HG02610 (cell line): ENCODE measurements around the gene PSME4.
"Not testable (repeated sequence)": the region's sequence is repeated elsewhere in the genome, so short reads cannot be mapped to it uniquely, and the experiment has no call there.

ENCODE experiments used
- ATAC-seq: cut with Tn5 transposase; IDR thresholded peaks from one replicate; pipeline ENCODE4 v1.9.1; 2021; ENCODE audit warnings: mild to moderate bottlenecking, moderate library complexity; ENCODE audit not compliant: unreplicated experiment

Gene PSME4

DNA sequence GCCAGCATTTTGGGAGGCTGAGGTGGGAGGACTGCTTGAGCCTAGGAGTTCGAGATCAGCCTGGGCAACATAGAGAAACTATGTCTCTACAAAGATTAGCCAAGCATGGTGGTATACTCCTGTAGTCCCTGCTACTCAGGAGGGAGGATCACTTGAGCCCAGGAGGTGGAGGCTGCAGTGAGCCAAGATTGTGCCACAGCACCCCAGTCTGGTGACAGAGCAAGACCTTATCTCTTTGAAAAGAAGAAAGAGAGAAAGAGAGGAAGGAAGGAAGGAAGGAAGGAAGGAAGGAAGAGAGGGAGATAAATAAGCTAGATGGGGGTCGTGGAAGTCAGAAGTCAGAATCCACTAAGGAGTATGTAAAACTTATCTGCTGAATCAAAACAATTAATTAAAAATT lies 127.2 kb downstream of the PSME4 start:
- ATAC-seq = no peak

DNA sequence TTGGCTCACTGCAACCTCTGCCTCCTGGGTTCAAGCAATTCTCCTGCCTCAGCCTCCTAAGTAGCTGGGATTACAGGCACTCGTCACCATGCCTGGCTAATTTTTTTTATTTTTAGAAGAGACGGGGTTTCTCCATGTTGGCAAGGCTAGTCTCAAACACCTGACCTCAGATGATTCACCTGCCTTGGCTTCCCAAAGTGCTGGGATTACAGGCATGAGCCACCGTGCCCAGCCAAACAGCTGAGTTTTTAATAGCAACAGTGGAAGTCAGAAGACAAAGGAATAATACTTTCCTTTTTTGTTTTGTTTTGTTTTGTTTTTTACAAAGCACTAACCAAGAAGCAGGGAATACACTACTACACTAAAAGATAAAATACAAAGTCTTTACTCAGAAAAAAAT lies 127.9 kb downstream of the PSME4 start:
- ATAC-seq = no peak

GRCh38 chr2:53841651-53842050 lies 129.1 kb downstream of the PSME4 start:
- ATAC-seq = not testable (repeated sequence)

DNA sequence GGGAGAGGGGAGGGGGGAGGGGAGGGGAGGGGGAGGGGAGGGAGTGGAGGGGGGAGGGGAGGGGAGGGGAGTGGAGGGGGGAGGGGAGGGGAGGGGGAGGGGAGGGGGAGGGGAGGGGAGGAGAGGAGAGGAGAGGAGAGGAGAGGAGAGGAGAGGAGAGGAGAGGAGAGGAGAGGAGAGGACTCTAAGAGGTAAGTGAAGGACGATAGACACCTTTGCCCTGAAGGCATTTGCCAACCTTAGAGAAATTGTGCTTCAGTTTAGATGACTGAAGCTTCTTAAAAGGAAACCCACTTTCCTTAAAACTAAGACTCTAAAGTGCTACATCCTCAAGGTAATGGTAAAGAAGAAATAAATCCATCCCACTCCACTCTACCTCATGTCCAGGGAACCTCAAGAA lies 130.2 kb downstream of the PSME4 start:
- ATAC-seq = no peak

DNA sequence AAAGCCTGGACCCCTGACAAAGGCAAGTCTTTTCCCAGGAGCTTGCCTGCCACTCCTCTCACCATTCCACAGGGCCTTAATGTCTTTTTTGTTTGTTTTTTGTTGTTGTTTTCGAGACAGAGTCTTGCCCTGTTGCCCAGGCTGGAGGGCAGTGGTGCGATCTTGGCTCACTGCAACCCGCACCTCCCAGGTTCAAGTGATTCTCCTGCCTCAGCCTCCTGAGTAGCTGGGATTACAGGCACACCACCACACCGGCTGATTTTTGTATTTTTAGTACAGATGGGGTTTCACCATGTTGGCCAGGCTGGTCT lies 140.9 kb downstream of the PSME4 start:
- not testable (repeated sequence) for ATAC-seq

DNA sequence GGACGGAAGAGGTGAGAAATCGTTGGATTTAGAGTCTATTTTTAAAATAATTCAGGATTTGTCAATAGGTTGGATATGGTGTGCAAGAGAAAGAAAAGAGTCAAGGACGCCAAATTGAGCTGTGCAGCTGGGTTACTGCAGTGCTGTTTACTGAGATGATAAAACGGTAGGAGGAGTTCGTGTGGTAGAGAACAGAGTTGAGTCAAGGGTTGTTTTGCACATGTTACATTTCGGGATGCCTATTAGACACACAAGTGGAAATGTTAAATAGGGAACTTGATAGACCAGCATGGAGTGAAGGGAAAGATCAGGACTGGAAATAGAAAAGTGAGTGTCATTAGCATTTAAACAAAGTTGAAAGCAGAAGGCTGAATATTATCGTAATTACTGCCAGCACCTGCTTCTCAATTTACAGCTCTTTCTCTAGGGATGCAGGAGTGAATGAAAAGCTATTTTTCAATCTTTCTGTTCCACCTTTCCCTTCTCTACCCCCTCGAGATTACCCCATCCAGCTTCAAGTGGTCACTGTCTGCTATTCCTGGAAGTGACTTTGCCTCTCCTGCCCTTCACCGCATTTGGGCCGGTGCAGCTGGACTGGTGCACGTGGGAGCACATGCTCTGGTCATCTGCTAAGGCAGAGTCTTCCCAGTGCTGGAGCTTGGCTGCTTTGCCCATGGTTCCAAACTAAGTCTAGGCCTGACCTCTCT lies 141.4 kb downstream of the PSME4 start:
- no peak for ATAC-seq

GRCh38 chr2:53828331-53828730 lies 142.5 kb downstream of the PSME4 start:
- ATAC-seq = no peak

DNA sequence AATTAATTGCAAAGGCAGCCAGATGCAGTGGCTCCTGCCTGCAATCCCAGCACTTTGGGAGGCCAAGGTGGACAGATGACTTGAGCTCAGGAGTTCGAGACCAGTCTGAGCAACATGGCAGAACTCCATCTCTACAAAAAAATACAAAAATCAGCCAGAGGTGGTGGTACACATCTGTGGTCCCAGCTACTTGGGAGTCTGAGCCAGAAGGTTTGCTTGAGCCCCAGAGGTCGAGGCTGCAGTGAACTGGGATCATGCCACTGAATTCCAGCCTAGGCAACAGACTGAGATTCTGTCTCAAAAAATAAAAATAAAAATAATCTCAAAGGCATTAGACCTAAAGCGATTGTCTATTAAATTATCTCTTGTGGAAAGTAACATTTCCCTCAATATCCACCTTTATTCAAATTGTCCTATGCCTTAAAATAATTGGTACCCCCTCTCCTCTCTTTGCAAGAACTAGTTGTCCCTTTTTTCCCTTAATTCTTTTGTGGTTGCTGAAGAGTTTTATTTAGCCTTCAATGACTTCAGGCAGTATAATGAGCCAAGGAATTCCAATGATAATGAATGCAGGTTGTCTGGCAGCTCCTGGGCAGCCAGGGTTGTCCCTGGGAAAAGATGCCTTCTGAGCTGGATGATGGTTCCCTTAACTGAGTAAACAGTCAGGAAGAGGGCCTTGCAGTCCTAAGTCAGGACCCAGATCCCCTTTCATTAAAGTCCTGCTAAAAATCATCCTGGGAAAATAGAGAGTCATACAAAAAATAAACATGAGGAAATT lies 143.2 kb downstream of the PSME4 start:
- ATAC-seq = no peak

- ATAC-seq = no peak
Observed at GRCh38 chr2:53826587-53827397, 144.0 kb downstream of the PSME4 start.

DNA sequence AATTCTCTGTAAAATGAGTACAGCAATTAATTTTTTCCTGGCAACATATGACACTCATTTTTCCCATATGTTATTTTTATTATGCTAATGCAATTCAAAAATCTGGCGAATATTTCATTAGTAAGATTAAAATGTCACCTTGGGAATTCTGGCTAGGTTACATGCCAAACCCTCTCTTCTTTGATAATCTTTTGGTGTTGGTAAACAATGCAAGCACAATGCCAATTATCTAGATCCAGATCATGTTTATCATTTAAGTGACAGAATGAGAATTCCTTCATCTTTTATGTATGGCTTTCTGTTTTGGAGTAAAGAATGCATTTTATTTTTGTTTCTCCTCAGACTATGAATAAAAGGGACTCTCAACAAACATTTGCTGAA lies 144.8 kb downstream of the PSME4 start:
- no peak for ATAC-seq

DNA sequence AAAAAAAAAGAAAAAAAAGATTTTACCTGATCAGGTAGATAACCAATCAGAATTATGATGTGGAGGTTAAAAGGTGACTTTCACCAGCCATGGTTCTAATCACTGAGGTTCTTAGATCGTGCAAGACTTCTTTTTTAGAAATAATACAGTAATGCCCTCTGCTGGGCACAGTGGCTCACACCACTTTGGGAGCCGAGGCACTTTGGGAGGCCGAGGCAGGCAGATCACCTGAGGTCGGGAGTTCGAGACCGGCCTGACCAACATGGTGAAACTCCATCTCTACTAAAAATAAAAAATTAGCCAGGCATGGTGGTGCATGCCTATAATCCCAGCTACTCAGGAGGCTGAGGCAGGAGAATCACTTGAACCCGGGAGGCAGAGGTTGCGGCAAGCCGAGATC lies 147.2 kb downstream of the PSME4 start:
- ATAC-seq = not testable (repeated sequence)

DNA sequence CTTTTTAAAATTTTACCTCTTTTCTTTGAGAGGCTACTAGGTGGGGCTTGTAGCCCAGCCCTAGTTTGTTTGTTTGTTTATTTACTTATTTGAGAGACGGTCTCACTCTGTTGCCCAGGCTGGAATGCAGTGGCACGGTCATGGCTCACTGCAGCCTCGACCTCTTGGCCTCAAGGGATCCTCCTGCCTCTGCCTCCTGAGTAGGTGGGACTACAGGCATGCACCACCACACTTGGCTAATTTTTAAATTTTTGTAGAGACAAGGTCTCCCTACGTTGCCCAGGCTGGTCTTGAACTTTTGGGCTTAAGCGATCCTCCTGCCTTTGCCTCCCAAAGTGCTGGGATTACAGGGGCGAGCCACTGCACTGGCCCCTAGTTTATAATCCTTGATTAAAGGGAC lies 149.0 kb downstream of the PSME4 start:
- no peak for ATAC-seq

DNA sequence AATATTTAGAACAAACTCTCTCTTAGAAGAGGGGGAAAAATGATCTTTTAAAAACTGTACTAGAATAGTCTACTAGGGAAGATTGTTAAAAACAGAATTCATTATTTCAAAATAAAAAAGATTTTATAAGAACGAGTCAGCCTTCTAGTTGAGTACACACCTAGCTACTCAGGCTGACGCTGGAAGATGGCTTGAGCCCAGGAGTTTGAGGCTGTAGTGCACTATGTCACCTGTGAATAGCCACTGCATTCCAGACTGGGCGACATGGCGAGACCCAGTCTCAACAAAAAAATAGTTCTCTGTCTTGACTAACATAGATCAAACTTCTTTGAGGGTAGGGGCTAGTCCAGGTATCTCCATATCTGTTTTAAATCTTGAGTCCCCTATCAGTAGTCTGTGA lies 150.1 kb downstream of the PSME4 start:
- ATAC-seq = no peak

DNA sequence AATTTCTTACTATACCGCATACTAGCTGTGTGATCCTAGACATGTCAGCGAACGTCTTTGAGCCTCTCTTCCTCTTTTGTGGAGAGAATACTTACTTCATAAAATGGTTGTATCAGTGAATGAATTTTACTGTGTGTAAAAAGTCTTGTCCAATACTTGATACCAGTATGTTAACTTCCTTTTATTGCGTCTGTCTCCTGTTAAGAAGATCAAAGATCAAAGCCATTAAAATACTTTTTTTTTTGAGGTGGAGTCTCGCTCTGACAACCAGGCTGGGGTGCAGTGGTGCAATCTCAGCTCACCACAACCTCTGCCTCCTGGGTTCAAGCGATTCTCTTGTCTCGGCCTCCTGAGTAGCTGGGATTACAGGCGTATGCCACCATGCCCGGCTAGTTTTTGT lies 150.7 kb downstream of the PSME4 start:
- ATAC-seq = no peak

DNA sequence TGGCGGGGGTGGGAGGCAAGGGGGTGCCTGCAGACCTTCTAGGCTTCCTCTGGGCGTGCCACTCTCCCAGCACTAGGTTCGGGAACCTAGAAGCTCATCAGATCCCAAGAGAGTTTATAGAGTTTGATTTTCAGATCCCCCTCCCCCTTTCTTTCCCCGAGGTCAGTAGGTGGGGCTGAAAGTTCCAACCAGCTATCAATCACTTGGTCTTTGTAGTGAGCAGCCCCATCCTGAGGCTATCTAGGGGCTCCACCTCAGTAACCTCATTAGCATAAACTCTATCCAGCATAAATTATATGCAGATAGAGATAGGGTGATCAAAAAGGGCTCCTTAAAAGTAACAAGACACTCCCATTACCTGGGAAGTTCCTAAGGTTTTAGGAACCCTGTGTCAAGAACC lies 151.2 kb downstream of the PSME4 start:
- ATAC-seq = no peak

- ATAC-seq = no peak
Observed at GRCh38 chr2:53818854-53819435, 151.8 kb downstream of the PSME4 start.
